Hypothalamus (tissue), 51 donors: ENCODE measurements around the gene TMIGD2.
"Not testable (repeated sequence)": the region's sequence is repeated elsewhere in the genome, so short reads cannot be mapped to it uniquely, and the experiment has no call there.

Experiments
- DNase-seq, 51 donors: peaks; one replicate each; lab custom pipeline; 2025; lab: John Stamatoyannopoulos, UW

Gene TMIGD2

DNA sequence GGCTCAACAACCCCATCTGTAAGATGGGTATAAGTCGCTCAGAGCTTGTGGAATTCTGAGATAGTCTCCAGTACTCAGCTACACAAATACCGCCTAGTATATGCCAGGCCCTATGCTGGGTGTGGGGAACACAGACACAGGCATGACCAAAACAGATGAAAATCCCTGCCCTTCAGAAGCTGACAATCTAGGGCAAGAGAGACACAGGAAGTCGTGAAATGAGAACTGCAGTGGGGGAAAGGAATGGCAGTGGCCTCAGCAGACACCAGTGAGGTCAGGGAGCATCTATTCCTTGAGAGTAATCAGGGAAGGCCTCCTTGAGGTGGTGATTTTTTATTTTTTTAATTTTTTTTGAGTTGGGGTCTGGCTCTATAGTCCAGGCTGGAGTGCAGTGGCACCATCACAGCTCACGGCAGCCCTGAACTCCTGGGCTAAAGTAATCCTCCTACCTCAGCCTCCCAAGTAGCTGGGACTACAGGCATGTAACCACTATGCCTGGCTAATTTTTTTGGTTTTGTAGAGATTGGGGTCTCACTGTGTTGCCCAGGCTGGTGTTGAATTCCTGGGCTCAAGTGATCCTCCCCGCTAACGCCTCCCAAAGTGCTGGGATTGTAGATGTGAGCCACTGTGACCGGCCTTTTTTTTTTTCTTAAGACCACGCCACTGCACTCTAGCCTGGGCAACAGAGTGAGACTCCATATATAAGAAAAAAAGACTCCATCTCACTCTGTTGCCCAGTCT is 3.2 kb downstream of the TMIGD2 start:
- DNase-seq, result no peak

DNA sequence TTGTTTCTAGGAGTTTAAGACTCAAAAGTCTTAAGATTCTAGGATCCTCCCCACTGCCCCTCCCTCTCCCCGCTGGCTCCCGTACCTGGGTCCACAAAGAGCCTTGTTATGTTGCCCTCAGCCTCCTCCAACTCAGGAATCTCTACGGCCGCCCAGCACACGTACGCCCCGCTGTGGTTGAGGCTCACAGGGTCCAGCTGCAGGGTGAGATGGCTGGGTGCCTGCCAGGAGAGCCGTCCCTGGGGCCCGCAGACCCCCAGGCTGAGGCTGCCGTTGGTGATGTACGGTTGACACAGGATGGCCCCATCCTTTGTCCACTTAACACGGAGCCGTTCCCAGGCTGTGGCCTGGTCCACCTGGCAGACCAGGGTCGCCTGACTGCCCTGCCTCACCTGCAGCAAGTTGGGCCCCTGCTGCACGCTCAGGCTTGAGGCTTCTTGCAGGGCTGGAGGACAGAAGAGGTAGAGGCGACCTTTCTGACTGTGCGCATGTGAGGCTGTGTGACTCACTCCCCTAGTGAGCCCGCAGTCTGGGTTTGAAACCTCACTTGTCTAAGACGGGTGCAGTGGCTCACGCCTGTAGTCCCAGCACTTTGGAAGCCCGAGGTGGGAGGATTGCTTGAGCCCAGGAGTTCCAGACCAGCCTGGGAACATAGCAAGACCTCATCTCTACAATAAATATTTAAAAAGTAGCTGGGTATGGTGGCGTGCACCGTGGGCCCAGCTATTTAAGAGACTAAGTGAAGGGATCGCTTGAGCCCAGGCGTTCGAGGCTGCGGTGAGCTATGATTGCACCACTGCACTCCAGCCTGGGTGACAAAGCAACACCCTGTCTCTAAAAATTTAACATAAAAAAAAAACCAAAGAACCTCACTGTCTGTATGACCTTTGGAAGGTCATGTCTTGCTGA is 4.0 kb downstream of the TMIGD2 start:
- DNase-seq, result no peak

DNA sequence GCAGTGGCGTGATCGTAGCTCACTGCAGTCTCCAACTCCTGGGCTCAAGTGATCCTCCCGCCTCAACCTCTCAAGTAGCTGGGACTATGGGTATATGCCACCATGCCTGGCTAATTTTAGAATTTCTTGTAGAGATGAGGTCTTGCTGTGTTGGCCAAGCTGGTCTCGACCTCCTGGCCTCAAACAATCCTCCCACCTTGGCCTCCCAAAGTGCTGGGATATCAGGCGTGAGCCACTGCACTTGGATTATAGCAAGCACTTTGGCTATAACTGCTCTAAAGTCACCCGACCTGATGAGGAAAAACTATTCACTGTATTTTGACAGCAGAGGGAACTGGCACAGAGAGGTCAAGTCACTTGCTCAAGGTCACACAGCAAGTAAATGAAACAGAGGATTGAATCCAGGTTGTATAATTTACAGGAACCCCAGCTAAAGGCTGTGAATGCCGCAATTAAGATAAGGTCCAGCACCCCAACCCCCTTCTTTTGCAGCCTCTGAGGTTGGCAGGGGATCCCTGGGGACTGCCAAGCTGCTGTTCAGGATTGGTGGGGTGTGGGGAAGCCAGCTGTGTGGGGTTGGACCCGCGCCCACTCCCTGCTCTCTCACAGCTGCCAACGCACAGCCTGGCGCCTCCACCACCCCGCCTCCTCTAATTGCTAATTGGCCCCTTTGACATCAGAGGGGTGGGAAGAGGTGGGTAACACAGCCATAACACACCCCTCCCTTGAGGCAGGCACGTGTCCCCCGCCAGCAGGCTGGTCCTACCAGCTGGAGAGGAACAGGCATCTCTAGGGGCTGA is 6.0 kb downstream of the TMIGD2 start:
- peak in 37 of 51 donors; percentile 2 to 74 (median 46) for DNase-seq

DNA sequence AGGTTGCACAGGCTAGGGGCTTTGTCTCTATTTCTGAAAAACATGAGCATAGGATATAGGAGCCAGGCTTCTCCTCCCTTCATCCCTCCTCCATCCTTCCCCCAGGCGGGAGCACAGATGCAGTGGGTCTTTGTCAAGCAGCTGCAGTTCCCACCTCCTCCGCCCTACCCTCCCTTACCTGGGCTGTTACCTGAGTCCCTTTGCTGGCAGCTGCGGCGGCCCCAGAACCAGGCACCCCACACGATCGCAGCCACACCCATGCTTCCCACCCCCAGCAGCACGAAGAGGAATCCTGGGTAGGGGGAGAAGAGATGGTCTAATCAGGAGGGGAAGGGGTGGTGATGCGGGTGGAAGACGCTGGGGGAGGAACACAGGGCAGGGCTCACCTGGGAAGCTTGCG is 7.8 kb downstream of the TMIGD2 start:
- no peak for DNase-seq

DNA sequence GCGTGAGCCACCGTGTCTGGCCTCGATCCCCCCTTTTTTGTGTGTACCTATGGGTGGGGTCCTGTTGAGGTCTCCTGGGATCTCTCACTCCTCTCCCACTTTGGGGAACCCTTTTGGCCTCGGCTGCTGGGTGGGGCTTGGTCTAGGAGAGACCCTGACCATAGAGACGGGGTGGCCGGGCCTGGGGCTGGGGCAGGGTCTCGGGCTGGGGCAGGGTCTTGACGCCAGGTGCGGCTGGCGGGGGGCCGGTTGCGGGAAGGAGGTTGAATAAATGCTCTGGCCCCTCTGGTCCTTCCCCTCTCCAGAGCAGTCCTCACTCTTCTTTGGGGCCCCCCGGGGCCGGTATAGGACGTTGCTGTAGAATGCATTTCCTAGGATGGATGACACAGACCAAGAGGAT is 9.7 kb downstream of the TMIGD2 start:
- no peak for DNase-seq

DNA sequence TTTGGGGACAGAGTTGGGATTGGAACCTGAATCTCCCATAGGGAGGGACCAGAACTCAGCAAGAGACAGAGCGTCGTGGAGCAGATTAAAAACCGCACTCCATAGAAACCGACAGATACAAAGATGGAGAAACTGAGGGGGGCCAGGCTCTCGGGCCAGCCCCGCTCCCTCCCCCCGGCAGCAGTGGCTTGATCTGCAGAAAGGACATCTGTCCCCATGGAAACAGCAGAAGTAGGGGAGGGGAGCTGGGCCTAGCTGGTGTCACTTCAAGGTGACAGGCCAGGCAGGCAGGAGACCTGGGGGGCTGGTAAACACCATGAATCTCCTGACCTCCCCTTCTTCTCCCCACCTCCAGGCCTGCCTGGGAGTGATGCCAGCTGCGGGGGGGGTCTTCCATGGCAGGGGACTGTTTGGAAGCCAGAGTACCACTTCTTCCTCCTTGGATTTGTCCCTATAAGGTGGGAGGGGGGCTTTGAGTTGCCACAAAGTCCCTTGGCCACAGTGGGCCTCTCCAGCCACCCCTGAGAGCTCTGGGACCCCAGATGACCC is 10.9 kb downstream of the TMIGD2 start:
- no peak for DNase-seq

DNA sequence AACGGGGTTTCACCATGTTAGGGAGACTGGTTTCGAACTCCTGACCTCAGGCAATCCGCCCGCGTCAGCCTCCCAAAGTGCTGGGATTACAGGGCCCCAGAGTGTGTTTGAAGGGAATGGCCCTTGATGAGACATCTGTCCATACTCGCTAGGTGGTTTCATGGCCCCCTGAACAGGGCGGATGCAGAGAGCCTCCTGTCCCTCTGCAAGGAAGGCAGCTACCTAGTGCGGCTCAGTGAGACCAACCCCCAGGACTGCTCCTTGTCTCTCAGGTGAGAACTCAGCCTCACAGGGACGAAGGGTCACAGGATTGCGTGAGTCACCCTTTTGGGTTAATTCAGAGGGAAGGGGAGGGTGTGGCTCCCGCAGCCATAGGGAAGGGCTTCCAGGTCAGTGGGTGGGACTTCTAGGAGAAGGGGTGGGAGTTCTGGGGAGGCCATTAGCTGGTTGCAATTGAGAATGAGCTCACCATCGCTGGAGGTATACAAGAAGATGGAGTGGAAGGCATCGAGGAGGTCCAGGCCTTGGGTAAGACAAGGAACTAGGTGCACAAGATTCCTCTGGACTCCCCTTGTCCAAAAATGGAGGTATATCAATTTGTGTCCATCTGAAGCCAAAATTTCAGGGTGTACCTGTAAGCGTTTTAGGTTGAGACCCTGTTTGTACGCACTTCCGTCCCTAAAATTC is 14.0 kb downstream of the TMIGD2 start:
- no peak for DNase-seq

DNA sequence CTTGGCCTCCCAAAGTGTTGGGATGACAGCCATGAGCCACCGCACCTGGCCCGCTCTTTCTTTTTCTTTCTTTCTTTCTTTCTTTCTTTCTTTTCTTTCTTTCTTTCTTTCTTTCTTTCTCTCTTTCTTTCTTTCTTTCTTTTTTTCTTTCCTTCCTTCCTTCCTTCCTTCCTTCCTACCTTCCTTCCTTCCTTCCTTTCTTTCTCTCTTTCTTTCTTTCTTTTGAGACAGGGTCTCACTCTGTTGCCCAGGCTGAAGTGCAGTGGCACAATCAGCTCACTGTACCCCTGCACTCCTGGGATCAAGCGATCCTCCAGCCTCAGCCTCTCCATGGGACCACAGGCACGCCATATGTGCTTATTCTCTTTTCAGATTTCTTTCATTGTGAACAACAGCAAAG is 16.0 kb downstream of the TMIGD2 start:
- not testable (repeated sequence) for DNase-seq

DNA sequence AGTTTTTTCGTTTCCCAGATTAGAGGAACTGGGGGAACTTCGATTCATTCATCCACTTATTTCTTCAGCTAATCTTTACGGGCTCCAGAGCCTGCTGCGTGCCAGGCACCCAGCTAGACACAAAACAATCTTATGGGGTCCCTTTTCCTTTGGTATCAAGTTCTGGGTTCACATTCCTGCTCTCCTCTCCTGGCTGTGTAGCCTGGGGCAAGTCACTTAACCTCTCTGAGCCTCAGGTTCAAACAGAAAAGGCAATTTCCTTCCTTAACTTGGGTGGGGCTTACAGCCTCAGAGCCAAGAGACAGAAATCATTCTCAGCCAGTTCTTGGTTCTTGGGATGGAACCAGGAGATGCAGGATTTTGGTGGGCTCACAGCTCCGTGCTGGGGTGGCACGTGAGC is 17.2 kb downstream of the TMIGD2 start:
- no peak for DNase-seq

DNA sequence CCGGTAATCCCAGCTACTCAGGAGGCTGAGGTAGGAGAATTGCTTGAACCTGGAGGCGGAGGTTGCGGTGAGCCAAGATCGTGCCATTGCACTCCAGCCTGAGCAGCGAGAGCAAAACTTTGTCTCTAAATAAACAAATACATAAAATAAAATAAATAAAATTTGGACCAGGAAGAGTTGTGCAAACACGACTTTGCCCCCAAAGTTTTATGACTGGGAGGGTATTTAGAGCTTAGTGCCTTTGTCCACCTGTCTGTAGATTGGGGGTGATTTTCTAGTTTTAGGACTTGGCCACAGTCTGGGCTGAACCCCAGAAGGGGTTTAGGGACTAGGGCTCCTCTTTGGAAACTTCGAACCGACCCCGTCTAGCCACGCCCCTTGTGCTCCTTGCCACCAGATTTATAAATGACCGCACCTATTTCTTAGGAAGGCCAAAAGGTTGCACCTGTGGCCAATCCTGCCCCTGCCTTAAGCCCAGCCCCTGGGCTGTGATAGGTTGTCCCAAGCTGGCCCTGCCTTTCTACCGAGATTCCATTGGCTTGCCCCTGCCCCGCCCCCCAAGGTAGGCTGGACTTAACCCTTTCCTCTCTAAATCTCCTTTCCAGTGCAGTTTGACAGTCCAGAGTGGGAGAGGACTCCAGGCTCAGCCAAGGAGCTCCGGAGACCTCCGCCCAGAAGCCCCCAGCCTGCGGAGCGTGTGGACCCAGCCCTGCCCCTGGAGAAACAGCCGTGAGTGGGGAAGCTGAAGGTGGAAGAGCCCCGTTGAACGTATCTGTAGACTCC is 17.8 kb downstream of the TMIGD2 start:
- DNase-seq, result no peak

DNA sequence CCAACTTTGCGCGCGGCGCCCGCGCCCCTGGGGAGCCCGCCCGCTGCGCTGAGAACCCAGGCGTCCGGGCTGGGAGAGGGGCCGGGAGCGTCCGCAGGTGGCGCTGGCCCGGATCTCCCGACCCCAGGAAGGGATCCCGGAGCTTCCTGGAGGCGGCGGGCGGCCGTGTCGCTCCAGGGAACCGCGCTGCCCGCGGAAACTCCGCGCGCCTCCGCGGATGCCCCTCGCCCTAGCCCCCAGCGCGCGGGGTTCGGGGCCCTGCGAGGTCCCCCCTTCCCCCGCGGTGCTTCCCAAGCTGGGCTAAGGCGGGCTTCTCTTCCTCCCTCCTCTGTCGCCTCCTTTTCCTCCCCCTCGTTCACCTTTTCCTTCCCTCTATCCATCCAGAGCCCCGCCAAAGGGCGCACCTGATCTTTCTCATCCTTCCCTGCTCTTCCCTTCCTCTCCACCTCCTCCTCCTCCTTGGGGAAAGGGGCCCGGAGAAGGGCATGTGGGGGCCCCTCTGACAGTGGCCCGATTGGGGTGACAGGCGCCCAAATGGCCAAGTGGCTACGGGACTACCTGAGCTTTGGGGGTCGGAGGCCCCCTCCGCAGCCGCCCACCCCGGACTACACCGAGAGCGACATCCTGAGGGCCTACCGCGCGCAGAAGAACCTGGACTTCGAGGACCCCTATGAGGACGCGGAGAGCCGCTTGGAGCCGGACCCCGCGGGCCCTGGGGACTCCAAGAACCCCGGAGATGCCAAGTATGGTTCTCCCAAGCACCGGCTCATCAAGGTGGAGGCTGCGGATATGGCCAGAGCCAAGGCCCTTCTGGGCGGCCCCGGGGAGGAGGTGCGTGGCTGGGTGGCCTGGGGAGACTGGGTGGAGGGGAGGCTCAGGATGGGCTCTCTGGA is 22.4 kb downstream of the TMIGD2 start:
- no peak for DNase-seq

DNA sequence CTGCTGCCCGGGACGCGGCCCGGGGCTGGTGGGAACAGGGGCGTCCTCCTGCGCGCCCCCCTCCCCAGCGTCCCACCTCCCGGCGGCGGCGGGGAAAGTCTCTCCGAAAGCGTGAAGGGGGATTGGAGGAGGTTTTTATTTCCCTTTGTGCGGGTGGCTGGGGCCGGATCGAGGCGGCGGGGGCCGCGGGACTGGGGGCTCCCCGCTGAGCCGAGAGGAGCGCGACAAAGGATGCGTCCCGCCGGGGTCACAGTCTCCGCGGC is 23.0 kb downstream of the TMIGD2 start:
- DNase-seq, result no peak

DNA sequence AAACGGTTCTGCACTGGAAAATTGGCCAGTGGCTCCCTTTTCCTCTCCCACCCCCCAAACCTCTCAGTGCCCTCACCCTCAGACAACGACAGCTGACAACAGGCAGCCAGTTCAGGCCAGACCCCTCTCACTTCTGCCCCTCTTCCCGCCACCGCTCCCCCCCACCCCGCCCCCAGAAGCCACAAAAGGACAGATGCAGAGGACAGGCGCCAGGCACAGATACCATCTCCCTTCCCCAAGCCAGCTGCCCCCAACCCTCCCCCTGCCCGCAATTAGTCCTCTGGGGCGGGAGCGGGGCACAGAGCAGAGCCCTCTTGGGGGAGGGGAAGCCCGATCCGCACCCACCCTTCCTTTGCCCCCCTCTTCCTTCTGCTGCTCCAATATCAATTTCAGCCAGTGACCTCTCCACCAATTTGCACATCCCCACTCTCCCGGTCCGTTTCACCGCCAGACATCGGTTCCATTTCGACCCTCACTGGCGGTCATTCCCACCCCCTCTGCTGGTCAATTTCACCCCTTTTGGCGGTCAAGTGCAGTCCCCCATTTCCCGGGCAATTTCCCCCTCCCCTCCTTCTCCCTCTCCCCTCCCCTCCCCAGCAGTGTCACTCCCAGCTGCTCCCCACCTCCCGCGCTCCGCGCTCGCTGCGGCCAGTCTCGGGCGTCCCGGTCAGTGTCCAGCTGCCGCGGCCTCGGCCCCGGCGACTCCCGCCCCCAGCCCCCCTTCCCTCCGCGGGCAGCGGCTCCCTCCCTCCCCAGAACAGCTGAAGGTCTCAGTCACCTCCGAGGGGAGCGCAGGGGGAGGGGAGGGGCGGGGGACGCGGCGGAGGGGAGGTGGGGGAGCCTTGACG is 23.5 kb downstream of the TMIGD2 start, which contains the start of gene SHD:
TSS of gene SHD (plus strand) at position 848 of the 848 bp plus-strand sequence. CDS start 798 bp downstream, outside the sequence.
- peak in 3 of 51 donors; percentile 7 to 22 (median 21) for DNase-seq

DNA sequence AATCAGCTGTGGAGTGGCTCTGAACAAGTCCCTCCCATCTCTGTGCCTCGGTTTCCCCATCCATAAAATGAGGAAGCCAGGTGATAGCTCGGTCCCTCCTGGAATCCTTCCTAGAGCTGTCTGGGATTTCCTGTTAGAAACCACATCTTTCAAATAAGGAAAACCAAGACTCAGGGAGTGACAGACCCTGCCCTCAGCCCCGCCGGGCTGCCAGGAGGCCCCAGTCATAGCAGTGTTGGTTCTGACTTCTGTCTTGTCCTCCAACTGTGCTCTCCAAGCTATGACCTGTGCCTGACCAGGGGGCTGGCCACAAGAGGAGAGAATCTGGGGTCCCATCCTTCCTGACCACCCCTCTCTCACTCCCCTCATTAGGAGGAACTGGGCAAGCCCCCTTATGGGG is 24.2 kb downstream of the TMIGD2 start:
- DNase-seq, result no peak

DNA sequence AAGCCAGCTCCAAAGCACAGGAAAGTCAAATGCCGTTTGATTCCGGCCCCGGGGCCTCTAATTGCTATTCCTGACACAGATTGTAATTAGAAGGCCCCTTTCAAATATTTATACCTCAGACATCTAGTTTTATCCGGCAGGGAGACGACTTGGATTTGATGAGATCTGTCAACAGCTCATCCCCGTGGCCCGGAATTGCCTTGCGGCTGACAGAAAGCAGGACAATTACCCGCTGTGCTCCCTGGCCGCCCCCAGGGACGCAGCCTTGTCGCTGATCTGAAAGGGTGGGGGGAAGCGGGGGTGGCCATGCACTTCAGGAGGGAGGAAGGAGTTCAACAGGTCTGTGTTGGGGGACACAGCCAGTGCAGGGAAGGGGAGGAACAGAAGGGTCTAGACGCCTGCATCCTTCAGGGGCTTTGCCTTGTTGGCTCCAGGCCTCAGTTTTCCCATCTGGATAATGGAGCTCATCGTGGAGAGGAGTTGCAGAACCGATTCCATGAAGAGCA is 24.9 kb downstream of the TMIGD2 start:
- DNase-seq, result no peak

DNA sequence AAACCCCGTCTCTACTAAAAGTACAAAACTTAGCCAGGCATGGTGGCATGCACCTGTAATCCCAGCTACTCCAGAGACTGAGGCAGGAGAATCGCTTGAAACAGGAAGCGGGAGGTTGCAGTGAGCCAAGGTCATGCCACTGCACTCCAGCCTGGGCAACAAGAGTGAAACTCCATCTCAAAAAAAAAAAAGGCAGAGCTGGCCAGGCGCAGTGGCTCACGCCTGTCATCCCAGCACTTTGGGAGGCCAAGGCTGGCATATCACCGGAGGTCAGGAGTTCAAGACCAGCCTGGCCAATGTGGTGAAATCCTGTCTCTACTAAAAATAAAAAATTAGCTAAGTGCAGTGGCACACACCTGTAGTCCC is 27.9 kb downstream of the TMIGD2 start:
- DNase-seq, result not testable (repeated sequence)

DNA sequence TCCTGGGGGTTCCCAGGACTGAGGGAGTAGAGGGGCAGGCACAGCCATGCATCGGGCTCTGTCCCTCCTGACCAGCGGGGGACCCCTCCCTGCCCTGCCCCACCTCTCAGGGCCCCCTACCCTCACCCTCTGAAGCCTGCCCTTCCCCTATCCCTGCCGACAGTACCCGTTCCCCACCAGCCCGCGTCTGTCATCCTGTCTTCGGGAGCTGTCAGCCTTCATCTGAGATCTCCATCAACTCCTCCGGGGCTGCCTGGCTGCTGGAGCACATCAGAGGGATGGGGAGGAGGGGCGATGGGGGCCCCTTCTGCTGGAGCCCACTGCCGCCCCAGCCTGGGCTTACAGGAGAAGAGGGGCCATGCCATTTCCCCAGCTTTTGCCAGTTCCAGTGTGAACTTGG is 29.3 kb downstream of the TMIGD2 start:
- DNase-seq, result no peak
